ENCODE data around the gene ALCAM. TPM values are rescaled to one million over a fixed set of nuclear protein-coding genes. Genes with fewer than 3 reads are reported as not detected.

The ALCAM gene
- polyA plus RNA-seq, 3 donors = 7.1 to 8.0 (median 7.9) TPM

DNA sequence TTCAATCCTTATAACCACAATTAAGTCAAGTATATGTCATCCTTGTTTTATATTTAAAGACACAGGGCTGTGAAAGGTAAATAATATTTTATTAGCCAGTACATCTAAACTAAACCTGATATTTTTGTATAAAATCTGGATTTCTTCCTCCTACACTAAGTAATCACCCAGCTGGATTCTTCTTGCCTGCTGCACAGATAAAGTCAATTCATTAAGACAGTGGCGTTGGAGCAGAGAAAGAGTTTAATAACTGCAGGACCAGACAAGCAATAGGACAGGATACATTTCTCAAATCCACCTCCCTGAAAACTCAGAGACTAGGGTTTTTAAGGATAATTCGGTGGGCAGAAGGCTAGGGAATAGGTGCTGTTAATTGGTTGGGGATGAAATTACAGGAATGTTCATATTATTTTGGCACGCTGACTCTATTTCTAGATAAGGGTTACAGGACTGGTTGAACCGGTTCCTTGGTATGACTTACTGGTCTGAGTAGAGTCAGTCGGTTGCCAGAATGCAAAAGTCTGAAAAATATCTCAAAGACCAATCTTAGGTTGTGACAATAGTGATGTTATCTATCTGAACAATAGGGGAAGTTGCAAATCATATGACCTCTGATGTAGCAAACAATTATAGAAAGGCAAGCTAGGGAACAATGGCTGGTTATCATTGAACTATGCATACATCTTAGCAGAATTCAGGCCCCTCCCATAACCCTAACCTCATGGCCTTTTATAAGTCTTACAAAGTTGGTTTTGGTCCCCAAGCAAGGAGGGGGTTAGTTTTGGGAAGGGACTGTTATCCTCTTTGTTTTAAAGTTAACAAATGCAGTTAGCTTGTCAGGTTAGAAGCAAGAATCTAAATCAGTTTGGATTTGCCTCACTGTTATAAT lies 244.8 kb downstream of the ALCAM start:
- H3K79me2 ChIP-seq (ENCODE audit: insufficient read depth, low read length) = no peaks in the 10 kb centered on the region
- no peaks in the 10 kb centered on the region for H3K9me3 ChIP-seq (replicated peaks in 1 of 2; ENCODE audit: control insufficient read depth in 1 of 2, insufficient read depth in 1 of 2, low read length in 2 of 2)
- H3K4me1 Mint-ChIP-seq = no peaks in the 10 kb centered on the region
- no peaks in the 10 kb centered on the region for H3K27me3 ChIP-seq (ENCODE audit: control insufficient read depth in 2 of 2, insufficient read depth in 2 of 2, low read length in 2 of 2)
- no peaks in the 10 kb centered on the region for H4K20me1 ChIP-seq (ENCODE audit: insufficient read depth, low read length)
- no peak overlapping the region for H3K4me3 ChIP-seq (replicated peaks in 1 of 3; ENCODE audit: low read depth in 2 of 3, low read length in 3 of 3)
- no peaks in the 10 kb centered on the region for H3K36me3 Mint-ChIP-seq
- no peak overlapping the region for H3K27ac ChIP-seq (ENCODE audit: low read depth in 1 of 2, low read length in 2 of 2)
- no peak overlapping the region for H3K9ac ChIP-seq (ENCODE audit: insufficient read depth, low read length, poor library complexity, severe bottlenecking)
- H3K36me3 ChIP-seq (replicated peaks in 1 of 2; ENCODE audit: control insufficient read depth in 1 of 2, insufficient read depth in 2 of 2, low read length in 2 of 2) = no peaks in the 10 kb centered on the region
- no peak overlapping the region for H3K4me2 ChIP-seq (replicated peaks; ENCODE audit: extremely low read depth, low read length, poor library complexity, severe bottlenecking)
- TF ChIP-seq, protein P1, sequence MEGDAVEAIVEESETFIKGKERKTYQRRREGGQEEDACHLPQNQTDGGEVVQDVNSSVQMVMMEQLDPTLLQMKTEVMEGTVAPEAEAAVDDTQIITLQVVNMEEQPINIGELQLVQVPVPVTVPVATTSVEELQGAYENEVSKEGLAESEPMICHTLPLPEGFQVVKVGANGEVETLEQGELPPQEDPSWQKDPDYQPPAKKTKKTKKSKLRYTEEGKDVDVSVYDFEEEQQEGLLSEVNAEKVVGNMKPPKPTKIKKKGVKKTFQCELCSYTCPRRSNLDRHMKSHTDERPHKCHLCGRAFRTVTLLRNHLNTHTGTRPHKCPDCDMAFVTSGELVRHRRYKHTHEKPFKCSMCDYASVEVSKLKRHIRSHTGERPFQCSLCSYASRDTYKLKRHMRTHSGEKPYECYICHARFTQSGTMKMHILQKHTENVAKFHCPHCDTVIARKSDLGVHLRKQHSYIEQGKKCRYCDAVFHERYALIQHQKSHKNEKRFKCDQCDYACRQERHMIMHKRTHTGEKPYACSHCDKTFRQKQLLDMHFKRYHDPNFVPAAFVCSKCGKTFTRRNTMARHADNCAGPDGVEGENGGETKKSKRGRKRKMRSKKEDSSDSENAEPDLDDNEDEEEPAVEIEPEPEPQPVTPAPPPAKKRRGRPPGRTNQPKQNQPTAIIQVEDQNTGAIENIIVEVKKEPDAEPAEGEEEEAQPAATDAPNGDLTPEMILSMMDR (IDR thresholded peaks at IDR 0.05) = no peak
- no peak for DNase-seq
- H2AFZ ChIP-seq (ENCODE audit: insufficient read depth, low read depth, low read length, poor library complexity, severe bottlenecking) = no peak overlapping the region
- intact Hi-C loops (cut with micrococcal nuclease) = no loop called here
- 79% methylated on average over 3 of the region's 5 CpGs for WGBS (ENCODE audit: insufficient coverage)
- no peaks in the 10 kb centered on the region for H3K27me3 Mint-ChIP-seq (ENCODE audit: low read depth in 3 of 3)
- no peak overlapping the region for H3K4me3 Mint-ChIP-seq
- H3K9me3 Mint-ChIP-seq = peaks cover 0 to 11% (median 4%) of the 10 kb centered on the region in 7 donors
- no peak overlapping the region for H3K27ac Mint-ChIP-seq
- no peaks in the 10 kb centered on the region for H3K4me1 ChIP-seq (ENCODE audit: control insufficient read depth in 1 of 2, insufficient read depth in 2 of 2, low read length in 2 of 2)

DNA sequence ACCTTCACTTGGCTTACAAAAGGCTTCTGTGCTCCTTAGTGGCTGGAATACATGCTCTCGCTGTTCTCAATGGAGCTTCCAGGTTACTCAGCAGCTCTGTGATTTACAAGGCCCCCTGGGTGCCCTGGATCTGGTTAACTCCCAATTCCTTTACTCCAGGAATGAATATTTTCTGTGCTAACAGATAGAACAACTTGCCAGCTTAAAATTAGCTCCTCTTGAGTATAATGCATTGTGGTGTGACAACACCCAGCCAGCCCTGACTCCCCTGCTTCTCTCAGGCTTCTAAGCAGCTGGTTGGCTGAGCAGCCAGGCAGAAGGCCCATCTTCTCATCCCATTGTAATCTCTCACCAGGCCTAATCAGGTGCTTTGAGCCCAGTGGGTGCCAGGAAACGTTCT lies 246.4 kb downstream of the ALCAM start:
- H3K36me3 Mint-ChIP-seq = no peaks in the 10 kb centered on the region
- no peak overlapping the region for H2AFZ ChIP-seq (ENCODE audit: insufficient read depth, low read depth, low read length, poor library complexity, severe bottlenecking)
- no peak overlapping the region for H3K27ac Mint-ChIP-seq
- no peaks in the 10 kb centered on the region for H3K4me1 Mint-ChIP-seq
- H3K36me3 ChIP-seq (replicated peaks in 1 of 2; ENCODE audit: control insufficient read depth in 1 of 2, insufficient read depth in 2 of 2, low read length in 2 of 2) = no peaks in the 10 kb centered on the region
- TF ChIP-seq, protein P1 (IDR thresholded peaks at IDR 0.05) = no peak
- no peak overlapping the region for H3K9ac ChIP-seq (ENCODE audit: insufficient read depth, low read length, poor library complexity, severe bottlenecking)
- H3K4me3 ChIP-seq (replicated peaks in 1 of 3; ENCODE audit: low read depth in 2 of 3, low read length in 3 of 3) = no peak overlapping the region
- no peak for DNase-seq
- H3K79me2 ChIP-seq (ENCODE audit: insufficient read depth, low read length) = no peaks in the 10 kb centered on the region
- no peaks in the 10 kb centered on the region for H4K20me1 ChIP-seq (ENCODE audit: insufficient read depth, low read length)
- no peaks in the 10 kb centered on the region for H3K4me1 ChIP-seq (ENCODE audit: control insufficient read depth in 1 of 2, insufficient read depth in 2 of 2, low read length in 2 of 2)
- no peaks in the 10 kb centered on the region for H3K27me3 Mint-ChIP-seq (ENCODE audit: low read depth in 3 of 3)
- H3K9me3 ChIP-seq (replicated peaks in 1 of 2; ENCODE audit: control insufficient read depth in 1 of 2, insufficient read depth in 1 of 2, low read length in 2 of 2) = peaks cover 0 to 3% of the 10 kb centered on the region in 2 donors
- H3K27me3 ChIP-seq (ENCODE audit: control insufficient read depth in 2 of 2, insufficient read depth in 2 of 2, low read length in 2 of 2) = no peaks in the 10 kb centered on the region
- H3K4me2 ChIP-seq (replicated peaks; ENCODE audit: extremely low read depth, low read length, poor library complexity, severe bottlenecking) = no peak overlapping the region
- no peak overlapping the region for H3K4me3 Mint-ChIP-seq
- H3K27ac ChIP-seq (ENCODE audit: low read depth in 1 of 2, low read length in 2 of 2) = no peak overlapping the region
- H3K9me3 Mint-ChIP-seq = peaks cover 0 to 11% (median 4%) of the 10 kb centered on the region in 7 donors
- intact Hi-C loops (cut with micrococcal nuclease) = no loop called here
- 82% methylated on average over 2 of the region's 2 CpGs for WGBS (ENCODE audit: insufficient coverage)

Measured in CD14-positive monocyte (primary cell).